Measurements from ENCODE around the gene ZBTB12. TPM values are rescaled to one million over a fixed set of nuclear protein-coding genes. Genes with fewer than 3 reads are reported as not detected.
A peak's percentile ranks its signal among the peaks of the same experiment; 100 is the strongest.

ZBTB12 gene
- total and polyA plus RNA-seq, 9 of the 15 experiments (the other 6 are each of a cell fraction or from before 2014, with no cell fraction given): 0.03 to 12.4 (median 5.8) TPM; not detected in 1

GRCh38 chr6:31948753-31949413 is 47.0 kb upstream of the ZBTB12 start (continued):
- TF ChIP-seq TAF9B (IDR thresholded peaks at IDR 0.05; ENCODE audit: partially characterized antibody): no peak
- TF ChIP-seq FUS (optimal IDR thresholded peaks at IDR 0.05; ENCODE audit: low read depth, low read length): no peak
- TF ChIP-seq KDM2B (CRISPR knock-in tag; IDR thresholded peaks at IDR 0.05): no peak
- TF ChIP-seq PHB (CRISPR knock-in tag; IDR thresholded peaks at IDR 0.05): no peak
- TF ChIP-seq ZNF143 (CRISPR knock-in tag; IDR thresholded peaks at IDR 0.05): no peak
- TF ChIP-seq RBM22 (IDR thresholded peaks at IDR 0.05; ENCODE audit: low read depth, low read length, poor library complexity, severe bottlenecking): no peak
- no peak; the same call in 1 of the 2 replicates for TF ChIP-seq ZKSCAN8 (CRISPR knock-in tag; IDR thresholded peaks at IDR 0.05)
- no peak for TF ChIP-seq ZSCAN29 (IDR thresholded peaks at IDR 0.05)
- TF ChIP-seq MCM5 (IDR thresholded peaks at IDR 0.05; ENCODE audit: low read depth): no peak
- peak; percentile 60 for TF ChIP-seq VEZF1 (CRISPR knock-in tag; IDR thresholded peaks at IDR 0.05)
- no peak for TF ChIP-seq U2AF1 (optimal IDR thresholded peaks at IDR 0.05; ENCODE audit: low read depth, low read length)
- TF ChIP-seq, protein P1, sequence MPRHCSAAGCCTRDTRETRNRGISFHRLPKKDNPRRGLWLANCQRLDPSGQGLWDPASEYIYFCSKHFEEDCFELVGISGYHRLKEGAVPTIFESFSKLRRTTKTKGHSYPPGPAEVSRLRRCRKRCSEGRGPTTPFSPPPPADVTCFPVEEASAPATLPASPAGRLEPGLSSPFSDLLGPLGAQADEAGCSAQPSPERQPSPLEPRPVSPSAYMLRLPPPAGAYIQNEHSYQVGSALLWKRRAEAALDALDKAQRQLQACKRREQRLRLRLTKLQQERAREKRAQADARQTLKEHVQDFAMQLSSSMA (CRISPR knock-in tag; IDR thresholded peaks at IDR 0.05): no peak
- TF ChIP-seq, protein P2, sequence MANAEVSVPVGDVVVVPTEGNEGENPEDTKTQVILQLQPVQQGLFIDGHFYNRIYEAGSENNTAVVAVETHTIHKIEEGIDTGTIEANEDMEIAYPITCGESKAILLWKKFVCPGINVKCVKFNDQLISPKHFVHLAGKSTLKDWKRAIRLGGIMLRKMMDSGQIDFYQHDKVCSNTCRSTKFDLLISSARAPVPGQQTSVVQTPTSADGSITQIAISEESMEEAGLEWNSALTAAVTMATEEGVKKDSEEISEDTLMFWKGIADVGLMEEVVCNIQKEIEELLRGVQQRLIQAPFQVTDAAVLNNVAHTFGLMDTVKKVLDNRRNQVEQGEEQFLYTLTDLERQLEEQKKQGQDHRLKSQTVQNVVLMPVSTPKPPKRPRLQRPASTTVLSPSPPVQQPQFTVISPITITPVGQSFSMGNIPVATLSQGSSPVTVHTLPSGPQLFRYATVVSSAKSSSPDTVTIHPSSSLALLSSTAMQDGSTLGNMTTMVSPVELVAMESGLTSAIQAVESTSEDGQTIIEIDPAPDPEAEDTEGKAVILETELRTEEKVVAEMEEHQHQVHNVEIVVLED (CRISPR knock-in tag; IDR thresholded peaks at IDR 0.05): no peak
- TF ChIP-seq PCBP1 (IDR thresholded peaks at IDR 0.05; ENCODE audit: low read depth, low read length, poor library complexity, severe bottlenecking): no peak
- TF ChIP-seq BRF2 (IDR thresholded peaks at IDR 0.05; ENCODE audit: borderline replicate concordance, insufficient read depth, insufficient read length): no peak
- TF ChIP-seq ARNT (IDR thresholded peaks at IDR 0.05): peak; percentile 37 to 79; a peak in 2 of 4 replicates
- TF ChIP-seq POLR2B (IDR thresholded peaks at IDR 0.05; ENCODE audit: low read depth, partially characterized antibody): no peak
- peak; percentile 85 for TF ChIP-seq CREM (IDR thresholded peaks at IDR 0.05; ENCODE audit: low read depth)
- TF ChIP-seq CREB1 (IDR thresholded peaks at IDR 0.05): no peak; the same call in 1 of the 2 replicates
- TF ChIP-seq CREB1 (CRISPR knock-in tag; IDR thresholded peaks at IDR 0.05): peak; percentile 82
- TF ChIP-seq YY1 (IDR thresholded peaks at IDR 0.05; ENCODE audit: borderline replicate concordance in 1 of 3, control insufficient read depth in 1 of 3, extremely low read depth in 1 of 3, insufficient read depth in 3 of 3, insufficient read length in 1 of 3, insufficient replicate concordance in 2 of 3, low read depth in 1 of 3, low read length in 2 of 3): peak in 1 of 3 experiments; percentile 23
- peak; percentile 39; the same call in 1 of the 2 replicates for TF ChIP-seq MTA2 (IDR thresholded peaks at IDR 0.05; ENCODE audit: low read depth)
- TF ChIP-seq ZNF280B (CRISPR knock-in tag; IDR thresholded peaks at IDR 0.05): no peak
